ENCODE results near the gene SPPL2B.

Gene SPPL2B

DNA sequence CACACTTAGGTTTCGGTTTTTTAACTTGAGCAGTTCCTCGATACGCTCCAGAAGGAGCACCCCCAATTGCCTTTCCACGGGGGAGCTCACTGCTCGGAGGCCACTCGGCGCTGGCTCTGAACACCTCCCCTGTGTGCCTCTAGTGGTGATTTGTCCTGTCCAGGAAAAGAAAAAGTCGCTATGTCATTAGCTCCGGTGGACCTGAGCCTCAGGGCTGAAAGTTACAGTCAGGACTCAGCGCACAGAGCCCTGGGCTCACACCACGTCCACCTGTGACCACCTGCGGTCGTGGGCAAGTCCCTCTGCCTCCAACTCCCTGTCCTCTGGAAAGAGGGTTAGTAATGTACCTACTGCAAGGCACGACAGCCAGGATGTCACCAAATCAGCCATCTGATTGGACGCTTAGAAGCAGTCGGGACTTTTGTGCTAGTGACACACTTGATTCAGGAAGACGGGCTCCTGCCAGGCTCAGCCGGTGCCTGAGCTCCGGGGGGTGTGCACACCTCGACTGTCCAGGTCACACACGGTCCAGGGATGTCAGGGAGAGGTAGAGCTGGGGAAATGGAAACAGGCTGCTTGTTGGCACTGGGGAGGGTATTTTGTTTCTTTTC, 27.7 kb downstream of the SPPL2B start:
- no peak for DNase-seq (ENCODE audit: low read depth)

DNA sequence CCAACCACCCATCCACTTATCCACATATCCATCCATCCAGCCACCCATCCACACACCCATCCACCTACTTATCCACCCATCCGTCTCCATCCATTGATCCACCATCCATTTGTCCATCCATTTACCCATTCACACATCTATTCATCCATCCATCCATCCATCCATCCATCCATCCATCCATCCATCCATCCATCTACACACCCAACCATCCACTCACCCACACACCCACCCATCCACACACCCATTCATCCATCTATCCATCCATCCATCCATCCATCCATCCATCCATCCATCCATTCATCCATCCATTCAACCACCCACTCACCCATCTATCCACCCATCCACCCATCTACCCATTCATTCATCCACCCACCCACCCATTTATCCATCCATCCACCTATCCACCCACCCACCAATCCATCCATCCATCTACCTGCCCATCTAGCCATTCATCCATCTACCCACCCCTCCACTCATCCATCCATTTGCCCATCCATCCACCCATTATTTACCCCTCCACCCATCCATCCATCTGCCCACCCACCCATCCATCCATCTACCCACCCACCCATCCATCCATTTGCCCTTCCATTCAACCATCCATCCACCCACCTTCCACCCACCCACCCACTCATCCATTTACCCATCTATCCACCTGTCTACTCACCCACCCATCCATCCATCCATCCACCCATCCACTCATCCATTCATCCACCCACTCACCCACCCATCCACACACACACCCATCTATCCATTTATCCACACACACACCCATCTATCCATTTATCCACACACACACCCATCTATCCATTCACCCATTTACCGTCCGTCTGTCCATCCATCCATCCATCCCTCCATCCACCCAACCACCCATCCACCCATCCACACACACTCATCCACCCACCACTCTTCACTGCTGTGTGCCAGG, 29.1 kb downstream of the SPPL2B start:
- DNase-seq (ENCODE audit: low read depth) = no peak

DNA sequence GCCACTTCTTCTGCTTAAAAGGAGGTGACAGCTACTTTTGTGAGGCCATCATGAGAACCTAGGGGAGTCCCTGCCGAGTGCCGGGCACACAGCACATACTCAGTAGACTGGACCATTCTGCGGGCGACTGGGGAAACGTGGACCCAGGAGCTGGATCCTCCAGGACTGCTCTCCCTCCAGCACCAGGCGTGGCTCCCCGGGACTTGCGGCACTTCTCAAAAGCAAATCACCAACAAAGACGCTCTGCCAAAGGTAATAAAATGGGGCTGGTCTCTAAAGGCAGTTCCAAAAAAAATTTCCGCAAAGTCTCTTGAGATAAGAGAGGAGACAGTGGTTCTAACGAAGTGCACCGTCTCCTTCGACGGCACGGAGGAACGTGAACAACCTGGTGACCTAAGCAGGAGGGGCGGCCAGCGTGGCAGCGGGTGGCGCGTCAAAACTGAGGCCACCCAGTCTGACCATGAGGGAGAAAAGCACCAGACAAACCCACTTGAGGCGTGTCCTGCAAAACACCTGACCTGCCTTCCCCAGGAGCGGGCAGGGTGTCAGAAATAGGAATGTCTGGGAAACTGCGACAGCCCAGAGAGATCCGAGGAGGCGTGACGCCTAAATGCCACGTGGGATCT, 30.2 kb downstream of the SPPL2B start:
- DNase-seq (ENCODE audit: low read depth) = no peak

GRCh38 chr19:2359992-2360685, 31.7 kb downstream of the SPPL2B start, which contains the start of gene TMPRSS9:
TMPRSS9 (plus strand) TSS chr19:2360265; CDS start chr19:2389786, 29,521 bp downstream.
- no peak for DNase-seq (ENCODE audit: low read depth)

DNA sequence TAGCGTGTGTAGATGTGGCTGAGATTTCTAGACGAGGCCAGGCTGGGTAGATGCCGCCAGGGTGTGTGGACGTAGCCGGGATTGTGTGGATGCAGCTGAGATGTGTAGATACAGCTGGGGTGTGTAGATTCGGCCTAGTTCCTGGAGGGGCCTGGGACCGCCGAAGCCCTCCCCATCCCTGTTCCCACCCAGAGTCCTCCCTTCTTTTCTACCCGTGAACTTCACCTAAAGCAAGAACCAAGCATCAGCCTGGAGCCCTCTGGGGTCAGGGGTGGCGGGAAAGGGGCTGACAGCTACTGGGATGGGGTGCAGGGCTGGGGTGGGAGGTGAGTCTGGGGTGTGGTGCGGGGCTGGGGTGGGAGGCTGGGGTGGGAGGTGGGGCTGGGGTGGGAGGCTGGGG, 32.3 kb downstream of the SPPL2B start:
- DNase-seq (ENCODE audit: low read depth) = no peak

DNA sequence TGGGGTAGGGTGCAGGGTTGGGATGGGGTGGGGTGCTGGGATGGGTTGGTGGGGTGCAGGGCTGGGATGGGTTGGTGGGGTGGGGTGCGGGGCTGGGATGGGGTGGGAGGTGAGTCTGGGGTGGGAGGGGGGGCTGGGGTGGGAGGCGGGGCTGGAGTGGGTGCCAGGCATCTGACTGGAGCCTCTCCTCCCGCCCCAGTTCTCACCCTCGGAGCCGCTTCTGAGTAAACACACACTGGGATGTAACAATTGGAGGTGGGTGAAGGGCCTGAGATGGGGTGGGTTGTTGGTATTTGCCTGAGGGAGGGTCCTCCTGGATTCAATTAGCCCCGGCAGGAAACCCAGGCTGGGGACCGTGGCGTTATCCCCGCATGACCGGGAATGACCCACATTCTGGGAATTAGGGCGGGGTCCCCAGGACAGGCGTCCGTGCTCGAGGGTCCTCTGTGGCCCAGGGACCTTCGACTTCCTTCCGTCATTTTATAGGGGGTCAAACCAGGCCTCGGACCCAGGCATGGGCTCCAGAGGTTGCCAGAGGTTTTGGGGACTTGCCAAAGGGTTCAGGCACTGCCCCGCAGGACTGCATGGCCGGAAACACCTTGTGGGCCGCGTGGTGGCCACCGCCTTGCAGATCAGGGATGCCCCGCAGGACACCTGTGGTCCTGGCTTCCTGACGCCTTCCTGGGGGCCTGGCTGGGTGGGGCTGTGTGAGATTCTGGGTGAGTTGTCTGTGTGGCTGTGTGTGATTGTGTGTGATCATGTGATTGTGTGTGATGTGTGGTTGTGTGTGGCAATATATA, 33.0 kb downstream of the SPPL2B start:
- DNase-seq (ENCODE audit: low read depth) = no peak

GRCh38 chr19:2362046-2362969, 33.8 kb downstream of the SPPL2B start:
- no peak for DNase-seq (ENCODE audit: low read depth)

DNA sequence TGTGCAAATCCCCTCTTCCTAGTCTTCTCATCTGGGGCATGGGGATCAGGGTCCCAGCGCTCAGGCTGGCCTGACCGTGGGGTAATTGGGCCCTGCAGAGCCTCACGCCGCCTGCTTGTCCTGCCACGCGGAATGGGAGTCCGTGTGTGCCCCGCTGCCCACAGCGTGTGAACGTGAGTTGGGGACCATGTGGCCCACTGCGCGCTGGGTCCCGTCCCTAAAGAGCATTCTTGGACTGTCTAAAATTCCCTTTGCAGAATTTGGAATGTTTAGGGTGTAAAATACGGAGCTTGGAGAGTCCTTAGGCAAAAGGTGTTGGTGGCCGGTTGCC, 34.5 kb downstream of the SPPL2B start:
- no peak for DNase-seq (ENCODE audit: low read depth)

GRCh38 chr19:2363419-2363818, 34.9 kb downstream of the SPPL2B start:
- DNase-seq (ENCODE audit: low read depth) = no peak

DNA sequence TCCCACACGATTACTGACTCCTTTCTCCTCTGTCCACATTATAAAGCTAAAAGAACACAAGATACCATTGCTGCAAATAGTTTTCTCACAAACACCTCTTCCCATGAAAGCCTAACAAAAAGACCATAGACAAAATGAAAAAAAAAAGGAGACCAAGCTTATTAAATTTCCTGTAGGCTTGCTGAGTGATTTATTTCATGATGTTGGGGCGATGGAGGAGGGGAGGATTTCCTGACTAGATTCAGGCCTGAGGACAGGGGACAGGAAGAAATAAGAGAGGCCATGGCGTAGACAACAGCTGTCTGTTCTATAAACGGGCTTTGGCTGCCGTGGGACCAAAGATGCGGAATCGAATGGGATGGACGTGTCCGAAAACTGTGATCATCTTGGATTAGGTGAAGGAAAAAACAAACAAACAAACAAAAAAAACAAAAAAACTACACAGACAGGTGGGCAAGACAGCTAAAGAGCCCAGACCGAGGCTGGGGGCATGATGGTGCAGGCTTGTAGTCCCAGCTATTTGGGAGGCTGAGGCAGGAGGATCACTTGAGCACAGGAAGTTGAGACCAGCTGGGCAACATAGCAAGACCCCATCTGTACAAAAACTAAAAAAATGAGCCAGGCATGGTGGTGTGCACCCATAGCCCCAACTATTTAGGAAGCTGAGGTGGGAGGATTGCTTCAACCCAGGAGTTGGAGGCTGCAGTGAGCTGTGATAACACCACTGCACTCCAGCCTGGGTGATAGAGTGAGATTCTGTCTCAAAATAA, 36.9 kb downstream of the SPPL2B start:
- DNase-seq (ENCODE audit: low read depth) = no peak

DNA sequence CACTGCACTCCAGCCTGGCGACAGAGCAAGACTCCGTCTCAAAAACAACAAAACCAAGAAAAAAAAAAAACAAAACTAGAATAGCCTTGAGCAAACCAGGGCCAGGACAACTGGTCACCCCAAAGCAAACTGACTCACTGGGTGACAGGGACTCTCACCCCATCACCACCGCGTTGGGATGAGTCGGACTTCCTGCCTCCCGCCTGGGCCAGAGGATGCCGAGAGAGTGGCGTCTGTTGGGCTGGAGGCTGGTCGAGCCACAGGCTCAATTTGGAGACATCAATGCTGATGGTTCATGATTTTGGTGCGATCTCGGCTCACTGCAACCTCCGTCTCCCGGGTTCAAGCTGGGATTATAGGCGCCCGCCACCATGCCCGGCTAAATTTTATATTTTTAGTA, 43.2 kb downstream of the SPPL2B start:
- no peak for DNase-seq (ENCODE audit: low read depth)

DNA sequence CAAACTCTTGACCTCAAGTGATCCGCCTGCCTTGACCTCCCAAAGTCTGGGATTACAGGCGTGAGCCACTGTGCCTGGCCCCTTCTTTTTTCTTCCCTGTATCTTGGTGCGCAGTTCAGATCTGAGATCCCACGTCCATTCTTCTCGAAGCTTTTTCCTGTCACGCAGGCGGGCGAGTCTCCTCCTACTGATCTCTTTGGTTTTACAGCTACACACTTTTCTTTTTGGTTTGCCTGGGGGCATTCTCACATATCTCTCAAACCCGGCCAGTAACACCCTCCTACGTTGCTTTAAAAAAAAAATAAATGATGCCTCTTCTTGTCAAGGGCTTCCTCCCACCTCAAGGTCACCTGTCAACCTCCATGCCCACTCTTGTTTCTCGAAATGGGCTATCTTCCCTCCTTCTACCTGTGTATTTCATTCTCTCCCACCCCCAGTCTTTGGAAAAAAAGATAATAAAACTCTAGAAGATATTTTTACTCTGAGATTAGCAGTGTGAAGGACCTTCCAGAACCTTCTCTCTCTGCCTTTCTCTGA, 43.7 kb downstream of the SPPL2B start:
- no peak for DNase-seq (ENCODE audit: low read depth)

DNA sequence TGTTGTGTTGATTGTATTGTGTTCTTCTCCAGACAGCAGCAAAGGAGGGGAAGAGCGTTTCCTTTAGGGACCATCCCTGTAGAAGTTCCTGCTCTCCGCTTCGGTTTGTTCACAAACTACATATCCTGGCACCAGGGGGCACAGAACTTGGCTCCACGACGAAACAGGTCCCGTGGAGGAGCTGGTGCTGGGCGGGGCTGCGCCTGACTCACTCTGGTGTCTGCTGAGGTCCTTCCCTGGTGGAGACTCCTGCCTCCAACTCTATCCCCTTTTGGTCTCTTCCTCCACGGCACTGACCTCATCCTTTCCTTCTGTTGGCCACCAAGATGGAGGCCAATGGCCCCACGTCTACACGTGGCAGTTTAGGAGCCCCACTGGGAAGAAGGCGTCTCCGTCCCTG, 46.3 kb downstream of the SPPL2B start:
- no peak for DNase-seq (ENCODE audit: low read depth)

DNA sequence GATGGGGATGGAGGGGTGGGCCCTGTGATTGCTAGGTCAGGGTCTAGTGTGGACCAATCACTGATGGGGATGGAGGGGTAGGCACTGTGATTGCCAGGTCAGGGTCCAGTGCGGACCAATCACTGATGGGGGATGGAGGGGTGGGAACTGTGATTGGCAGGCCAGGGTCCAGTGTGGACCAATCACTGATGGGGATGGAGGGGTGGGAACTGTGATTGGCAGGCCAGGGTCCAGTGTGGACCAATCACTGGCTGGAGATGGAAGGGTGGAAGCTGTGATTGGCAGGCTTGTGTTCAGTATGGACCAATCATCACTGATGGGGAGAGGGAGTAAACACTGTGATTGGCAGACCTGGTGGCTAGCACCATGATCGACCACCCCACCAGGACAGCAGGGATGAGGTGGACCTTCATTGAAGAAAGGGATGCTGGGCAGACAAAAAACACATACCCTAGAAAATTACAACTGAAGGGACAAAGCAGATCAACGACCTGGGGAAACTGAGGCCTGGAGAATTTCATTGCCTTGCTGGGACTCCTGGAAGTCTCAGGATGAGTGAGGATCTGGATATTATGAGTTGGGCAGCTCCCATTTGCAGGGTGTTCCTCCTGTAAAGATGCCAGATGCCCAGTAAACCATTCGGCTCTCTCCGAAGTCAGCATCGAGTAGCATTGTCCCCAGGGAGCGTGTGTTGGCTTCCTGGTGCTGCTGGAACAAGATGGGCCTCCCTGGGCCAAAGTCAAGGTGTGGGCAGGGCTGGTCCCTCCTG, 47.1 kb downstream of the SPPL2B start:
- no peak for DNase-seq (ENCODE audit: low read depth)

DNA sequence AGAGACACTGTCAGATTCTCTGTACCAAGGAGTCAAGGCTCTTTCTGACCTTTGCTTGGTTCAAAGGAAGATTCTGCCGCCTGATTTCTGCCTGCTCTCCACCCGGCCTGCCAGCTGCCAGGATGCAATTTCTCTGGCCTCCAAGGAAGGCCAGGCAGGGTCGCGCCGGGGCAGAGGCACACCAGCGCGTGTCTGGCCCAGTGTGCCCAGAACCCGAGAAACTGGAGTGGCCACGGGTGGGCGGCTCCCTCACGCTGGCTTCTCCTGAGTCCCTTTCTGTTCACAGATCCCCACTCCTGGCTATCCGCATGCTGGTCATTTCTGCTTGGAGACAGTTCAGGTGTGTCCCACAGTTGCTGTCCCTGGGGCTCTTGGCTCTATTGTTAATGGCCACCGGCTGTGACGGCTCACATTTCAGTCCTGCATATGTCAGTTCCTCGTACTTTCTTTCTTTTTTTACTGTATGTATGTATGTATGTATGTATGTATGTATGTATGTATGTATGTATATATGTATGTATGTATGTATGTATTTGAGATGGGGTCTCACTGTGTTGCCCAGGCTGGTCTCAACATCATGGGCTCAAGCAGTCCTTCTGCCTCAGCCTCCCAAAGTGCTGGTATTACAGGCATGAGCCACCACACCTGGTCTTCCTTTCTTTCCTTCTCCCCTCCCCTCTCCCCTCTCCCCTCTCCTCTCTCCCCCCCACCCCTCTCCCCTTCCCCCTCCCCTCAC, 48.5 kb downstream of the SPPL2B start:
- DNase-seq (ENCODE audit: low read depth) = no peak

DNA sequence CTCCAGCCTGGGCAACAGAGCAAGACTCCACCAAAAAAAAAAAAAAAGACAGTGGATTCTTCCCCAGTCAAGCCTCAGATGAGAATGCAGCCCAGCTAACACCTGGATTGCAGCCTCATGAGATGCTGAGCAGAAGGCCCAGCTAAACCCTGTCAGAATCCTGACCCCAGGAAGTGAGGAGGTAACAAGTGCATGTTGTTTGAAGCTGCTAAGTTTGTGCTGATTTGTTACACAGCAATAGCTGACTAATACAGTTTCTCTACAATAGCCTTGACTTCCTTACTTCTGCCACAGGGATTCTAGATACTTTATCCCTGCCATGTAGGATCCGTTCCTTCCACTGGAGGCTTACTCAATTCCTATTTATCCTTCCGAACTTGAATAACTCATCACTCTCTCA, 52.1 kb downstream of the SPPL2B start:
- DNase-seq (ENCODE audit: low read depth) = no peak

- no peak for DNase-seq (ENCODE audit: low read depth)
These were observed 52.8 kb downstream of the SPPL2B start for GRCh38 chr19:2381148-2381820.
